ENCODE data around the gene CCR3. TPM values are rescaled to one million over a fixed set of nuclear protein-coding genes. Genes with fewer than 3 reads are reported as not detected.
A peak's percentile ranks its signal among the peaks of the same experiment; 100 is the strongest.

The CCR3 gene
- polyA plus RNA-seq, 1 donor from 2014 or later = 0.15 TPM

DNA sequence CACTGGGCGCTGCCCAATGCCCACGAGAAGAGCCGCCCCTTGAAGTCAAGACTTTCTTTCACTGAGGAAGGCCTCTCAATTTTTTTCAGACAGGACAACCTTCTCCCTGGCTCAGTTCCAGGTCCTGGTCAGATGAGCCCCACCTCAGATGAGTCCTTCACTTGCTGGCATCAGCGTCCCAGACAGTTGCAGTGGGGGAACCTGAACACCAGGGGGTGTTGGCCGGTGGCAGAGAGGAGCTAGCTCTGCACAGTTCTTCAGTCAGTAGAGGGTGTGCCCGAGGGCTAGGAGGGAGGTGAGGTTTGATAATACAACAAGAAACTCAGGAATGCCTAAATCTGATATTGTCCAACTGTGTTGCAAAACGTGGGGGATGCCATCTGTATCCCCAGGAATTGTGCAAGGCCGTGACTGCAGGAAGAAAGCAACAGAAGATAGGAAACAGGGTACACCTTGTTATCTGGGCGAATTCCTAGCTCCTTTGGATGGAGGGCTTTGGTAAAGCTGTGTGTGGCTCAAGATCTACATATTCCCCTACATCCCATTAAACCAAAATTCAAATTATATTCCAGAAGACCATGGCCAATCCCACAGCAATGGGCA is 34.3 kb downstream of the CCR3 start:
- no peaks in the 10 kb centered on the region for H3K27me3 Mint-ChIP-seq
- peak overlapping the region in 2 of 3 donors; percentile 4 to 8 for H3K27ac Mint-ChIP-seq
- H3K9me3 Mint-ChIP-seq = peaks cover 2 to 12% (median 9%) of the 10 kb centered on the region in 3 donors
- no peaks in the 10 kb centered on the region for H3K36me3 Mint-ChIP-seq
- H3K4me3 Mint-ChIP-seq = peak overlapping the region in 1 of 4 donors; percentile 32
- H3K4me1 Mint-ChIP-seq = peaks cover 4 to 10% (median 8%) of the 10 kb centered on the region in 3 donors

DNA sequence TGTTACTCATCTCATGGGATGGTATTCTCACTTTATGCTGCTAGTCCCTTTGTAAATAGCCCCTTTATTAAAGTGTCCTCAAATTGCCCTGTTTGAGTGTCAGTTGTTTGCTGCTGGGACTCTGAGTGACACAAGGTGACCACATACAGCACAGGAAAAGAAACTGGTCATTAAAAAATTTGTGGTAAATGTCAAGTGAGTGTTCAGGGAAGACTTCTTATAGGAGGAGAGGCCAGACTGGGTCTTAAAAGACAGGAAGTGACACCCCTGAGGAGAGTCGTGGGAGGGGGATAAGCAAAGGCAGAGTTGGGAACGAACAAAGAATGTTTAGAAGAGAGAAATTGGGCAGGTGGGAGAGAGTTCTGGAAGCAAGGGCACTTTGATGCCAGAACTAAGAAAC is 35.2 kb downstream of the CCR3 start:
- Mint-ChIP-seq H3K27me3 (no peaks in the 10 kb centered on the region), H3K27ac (peak overlapping the region in 1 of 3 donors; percentile 70), H3K36me3 (no peaks in the 10 kb centered on the region), H3K4me3 (no peak overlapping the region), H3K4me1 (peaks cover 4 to 17% (median 9%) of the 10 kb centered on the region in 3 donors), H3K9me3 (peaks cover 2 to 12% (median 9%) of the 10 kb centered on the region in 3 donors)

DNA sequence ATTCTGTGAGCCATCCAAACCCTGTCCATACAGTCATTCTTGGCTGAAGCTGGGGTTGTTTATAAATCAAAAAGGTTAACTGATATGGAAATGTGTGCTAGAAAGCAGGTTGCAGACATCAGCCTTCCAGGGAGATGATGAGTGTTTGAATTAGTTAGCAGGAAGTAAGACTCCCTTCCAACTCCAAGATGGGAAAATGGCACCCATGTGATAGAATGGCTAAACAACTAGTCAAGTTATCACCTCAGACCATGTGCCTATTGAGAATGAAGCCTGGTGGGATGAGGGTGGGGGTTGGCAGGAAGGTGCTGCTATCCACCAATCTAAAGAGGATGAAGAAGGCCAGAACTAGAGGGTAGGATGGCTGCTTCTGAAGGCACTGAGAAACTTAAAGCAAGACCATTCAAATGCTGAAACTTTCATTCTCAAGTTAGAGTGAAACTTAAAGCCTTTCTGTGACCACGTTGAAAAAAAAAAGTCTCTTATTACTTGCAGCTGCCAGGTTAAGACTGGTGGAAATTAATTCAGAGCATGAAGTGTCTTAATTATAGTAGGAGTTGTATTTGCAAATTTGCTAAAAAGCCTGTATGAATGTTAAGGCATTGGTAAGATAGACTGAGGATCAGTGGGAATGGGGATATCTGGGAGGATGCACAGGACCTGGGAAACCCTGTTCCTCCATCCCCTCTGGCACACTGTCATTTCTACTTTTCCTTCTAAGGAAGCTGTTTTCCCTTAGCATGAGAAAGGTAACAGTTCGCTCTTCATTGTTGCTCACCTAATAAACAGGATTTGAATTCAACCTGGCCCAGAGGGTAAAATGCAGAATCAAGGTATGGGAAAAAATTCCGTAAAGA is 36.8 kb downstream of the CCR3 start:
- Mint-ChIP-seq H3K27ac (peak overlapping the region in 1 of 3 donors; percentile 3), H3K27me3 (no peaks in the 10 kb centered on the region), H3K36me3 (no peaks in the 10 kb centered on the region), H3K9me3 (peaks cover 2 to 12% (median 9%) of the 10 kb centered on the region in 3 donors), H3K4me1 (peaks cover 15 to 32% (median 21%) of the 10 kb centered on the region in 3 donors), H3K4me3 (no peak overlapping the region)

DNA sequence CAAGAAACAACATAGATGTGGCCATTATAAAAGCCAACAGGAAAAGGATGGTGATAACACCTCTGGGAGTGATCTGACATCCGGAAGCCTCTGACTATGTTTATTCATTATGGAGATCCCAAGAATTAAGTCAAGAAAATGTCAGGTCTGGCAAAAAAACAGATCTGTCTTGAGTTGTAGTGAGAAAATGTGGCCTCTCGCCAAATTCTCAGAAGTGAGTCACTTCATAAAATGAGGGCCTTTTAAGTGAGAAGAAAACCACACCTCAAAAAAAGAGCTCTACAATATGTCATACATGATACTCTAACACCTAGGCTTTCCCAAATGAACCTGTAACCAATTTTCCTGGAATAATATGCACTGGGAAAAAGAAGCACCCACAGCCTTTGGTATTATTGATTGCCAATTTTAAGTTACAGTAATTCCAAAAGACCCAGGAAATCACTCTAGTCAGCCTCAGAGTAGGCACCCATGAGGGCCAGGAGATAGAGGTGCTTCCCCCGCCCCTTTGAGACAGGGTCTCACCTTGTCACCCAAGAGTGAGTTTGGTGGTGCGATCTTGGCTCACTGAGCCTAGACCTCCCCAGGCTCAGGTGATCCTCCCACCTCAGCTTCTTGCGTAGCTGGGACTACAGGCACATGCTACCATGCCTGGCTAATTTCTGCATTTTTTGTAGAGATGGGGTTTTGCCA is 38.0 kb downstream of the CCR3 start:
- peaks cover 15 to 32% (median 21%) of the 10 kb centered on the region in 3 donors for H3K4me1 Mint-ChIP-seq
- peak overlapping the region in 1 of 4 donors; percentile 29 for H3K4me3 Mint-ChIP-seq
- H3K9me3 Mint-ChIP-seq = peaks cover 2 to 12% (median 9%) of the 10 kb centered on the region in 3 donors
- peaks cover 1% of the 10 kb centered on the region for H3K27me3 Mint-ChIP-seq
- H3K27ac Mint-ChIP-seq = peak overlapping the region in 1 of 3 donors; percentile 21
- H3K36me3 Mint-ChIP-seq = no peaks in the 10 kb centered on the region

DNA sequence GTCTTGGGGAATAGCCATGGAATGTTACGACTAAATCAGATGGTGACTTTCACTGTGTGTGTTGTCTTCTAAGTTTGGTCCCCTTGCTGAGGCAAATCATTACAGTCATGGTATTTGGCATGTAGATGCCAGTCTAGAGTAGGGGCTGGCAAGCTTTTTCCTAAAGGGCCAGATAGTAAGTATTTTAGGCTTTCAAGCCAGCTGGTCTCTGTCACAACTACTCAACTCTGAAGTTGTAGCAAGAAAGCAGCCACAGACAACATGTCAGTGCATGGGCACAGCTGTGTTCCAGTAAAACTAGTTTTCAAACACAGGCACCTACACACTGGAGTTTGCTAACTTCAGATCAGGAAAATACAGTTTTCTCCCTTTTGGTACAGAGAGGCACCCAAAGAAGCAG is 39.3 kb downstream of the CCR3 start:
- peaks cover 2 to 12% (median 9%) of the 10 kb centered on the region in 3 donors for H3K9me3 Mint-ChIP-seq
- no peak overlapping the region for H3K27ac Mint-ChIP-seq
- H3K4me3 Mint-ChIP-seq = no peak overlapping the region
- peaks cover 1% of the 10 kb centered on the region for H3K27me3 Mint-ChIP-seq
- peaks cover 13 to 30% (median 18%) of the 10 kb centered on the region in 3 donors for H3K4me1 Mint-ChIP-seq
- no peaks in the 10 kb centered on the region for H3K36me3 Mint-ChIP-seq

DNA sequence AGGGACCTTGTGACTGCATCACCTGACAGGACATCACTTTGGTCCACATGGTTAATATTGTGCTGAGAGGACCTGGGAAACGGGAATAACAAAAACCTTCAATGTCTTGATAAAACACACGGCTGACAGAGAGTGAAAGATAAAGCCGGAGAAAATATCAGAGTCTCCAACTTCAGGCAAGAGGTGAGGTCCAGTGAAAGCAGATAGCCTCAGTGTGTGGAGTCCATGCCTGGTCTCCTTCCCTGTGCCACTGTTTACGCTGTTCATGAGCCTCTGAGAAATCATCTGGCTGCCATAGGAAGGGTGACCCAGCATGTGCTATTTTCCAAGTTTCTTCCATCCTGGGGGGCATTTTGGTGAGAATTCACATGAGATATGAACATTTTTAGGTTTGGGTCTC is 39.8 kb downstream of the CCR3 start:
- Mint-ChIP-seq H3K27me3 (peaks cover 1% of the 10 kb centered on the region), H3K9me3 (peaks cover 2 to 12% (median 9%) of the 10 kb centered on the region in 3 donors), H3K36me3 (no peaks in the 10 kb centered on the region), H3K27ac (peak overlapping the region in 1 of 3 donors; percentile 10), H3K4me3 (no peak overlapping the region), H3K4me1 (peaks cover 11 to 27% (median 15%) of the 10 kb centered on the region in 3 donors)

DNA sequence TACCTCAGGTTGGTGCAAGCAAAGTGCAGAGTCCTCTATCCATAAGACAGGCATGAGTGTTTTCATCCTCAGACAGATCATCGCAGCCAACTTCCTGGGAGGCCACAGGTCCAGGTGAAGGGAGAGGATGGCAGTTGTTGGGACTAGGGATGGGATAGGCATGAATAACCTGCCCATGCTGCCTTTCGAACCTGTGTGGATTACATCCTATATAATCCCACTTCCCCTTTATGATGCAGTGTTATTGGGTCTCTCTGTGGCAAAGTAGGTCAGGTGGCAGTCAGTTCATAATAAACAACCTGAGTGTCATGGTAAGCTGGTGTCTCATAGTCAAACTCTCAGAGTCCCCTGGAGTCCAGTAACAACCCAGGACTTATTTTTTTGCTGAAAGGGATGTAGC is 40.4 kb downstream of the CCR3 start:
- H3K27ac Mint-ChIP-seq = peak overlapping the region in 1 of 3 donors; percentile 10
- H3K4me3 Mint-ChIP-seq = no peak overlapping the region

DNA sequence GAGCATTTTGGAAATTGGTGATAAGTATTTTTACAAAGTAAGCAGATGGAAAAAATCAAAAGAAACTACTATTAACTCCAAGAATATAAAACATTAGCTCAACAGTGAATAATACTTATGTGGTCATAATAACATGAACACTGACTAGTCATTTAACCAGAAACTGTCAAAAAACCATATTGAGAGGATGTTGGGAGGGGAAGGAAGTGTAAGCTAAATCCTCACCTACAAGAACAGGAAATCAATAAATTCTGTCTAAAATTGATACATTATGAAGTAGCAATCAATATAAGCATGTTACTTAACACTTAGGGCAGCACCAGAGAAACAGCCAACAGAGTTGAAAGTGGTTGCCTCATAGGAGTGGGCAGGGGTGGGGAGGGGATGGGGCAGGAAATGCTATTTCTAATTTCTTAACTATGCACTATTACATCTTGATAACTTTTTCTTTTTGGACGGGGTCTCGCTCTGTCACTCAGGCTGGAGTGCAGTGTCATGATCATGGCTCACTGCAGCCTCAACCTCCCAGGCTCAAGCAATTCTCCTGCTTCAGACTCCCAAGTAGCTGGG is 41.7 kb downstream of the CCR3 start:
- H3K4me3 Mint-ChIP-seq = peak overlapping the region in 1 of 4 donors; percentile 27
- H3K27ac Mint-ChIP-seq = no peak overlapping the region
- peaks cover 11 to 27% (median 15%) of the 10 kb centered on the region in 3 donors for H3K4me1 Mint-ChIP-seq
- peaks cover 1% of the 10 kb centered on the region for H3K27me3 Mint-ChIP-seq
- H3K9me3 Mint-ChIP-seq = peaks cover 2 to 5% (median 3%) of the 10 kb centered on the region in 3 donors
- H3K36me3 Mint-ChIP-seq = no peaks in the 10 kb centered on the region

More for the DNA sequence above, 40.4 kb downstream of the CCR3 start:
- Mint-ChIP-seq H3K27me3 (peaks cover 1% of the 10 kb centered on the region), H3K4me1 (peaks cover 11 to 27% (median 15%) of the 10 kb centered on the region in 3 donors), H3K36me3 (no peaks in the 10 kb centered on the region), H3K9me3 (peaks cover 2 to 9% (median 8%) of the 10 kb centered on the region in 3 donors)

DNA sequence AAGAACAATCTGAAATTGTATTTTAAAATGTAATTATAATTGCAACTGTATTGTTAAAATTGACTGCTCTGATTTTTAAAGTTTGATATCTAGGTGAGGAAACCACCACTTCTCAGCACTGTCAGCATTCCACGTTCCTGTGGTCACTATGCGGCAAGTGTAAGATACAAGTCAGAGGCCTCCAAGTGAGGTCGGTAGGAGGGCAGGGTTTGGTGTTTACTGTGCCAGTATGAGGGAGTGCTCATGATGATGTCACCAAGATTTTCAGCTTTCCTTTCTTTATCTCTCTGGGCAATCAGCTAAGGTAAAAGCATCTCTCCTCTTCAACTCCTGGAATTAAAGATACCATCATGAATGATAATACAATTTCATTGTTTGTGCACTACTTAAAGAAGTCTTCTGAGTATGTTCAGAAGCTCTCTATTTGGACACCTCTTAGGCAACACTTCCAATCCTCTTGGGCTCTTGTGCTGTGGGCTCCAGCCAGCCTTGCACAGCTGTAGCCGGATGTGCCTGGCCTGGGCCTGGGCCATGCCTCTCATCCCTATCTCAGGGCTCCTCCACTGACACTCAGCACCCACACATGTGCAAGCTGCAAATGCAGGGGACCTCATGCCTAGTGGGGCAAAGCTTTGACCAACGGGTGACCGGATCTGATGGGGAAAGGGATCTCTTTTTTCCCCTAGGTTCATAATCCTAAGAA is 42.9 kb downstream of the CCR3 start:
- H3K36me3 Mint-ChIP-seq = no peaks in the 10 kb centered on the region
- peaks cover 1% of the 10 kb centered on the region for H3K27me3 Mint-ChIP-seq
- H3K27ac Mint-ChIP-seq = no peak overlapping the region
- no peak overlapping the region for H3K4me3 Mint-ChIP-seq
- peaks cover 11 to 22% (median 16%) of the 10 kb centered on the region in 3 donors for H3K4me1 Mint-ChIP-seq
- no peaks in the 10 kb centered on the region for H3K9me3 Mint-ChIP-seq

DNA sequence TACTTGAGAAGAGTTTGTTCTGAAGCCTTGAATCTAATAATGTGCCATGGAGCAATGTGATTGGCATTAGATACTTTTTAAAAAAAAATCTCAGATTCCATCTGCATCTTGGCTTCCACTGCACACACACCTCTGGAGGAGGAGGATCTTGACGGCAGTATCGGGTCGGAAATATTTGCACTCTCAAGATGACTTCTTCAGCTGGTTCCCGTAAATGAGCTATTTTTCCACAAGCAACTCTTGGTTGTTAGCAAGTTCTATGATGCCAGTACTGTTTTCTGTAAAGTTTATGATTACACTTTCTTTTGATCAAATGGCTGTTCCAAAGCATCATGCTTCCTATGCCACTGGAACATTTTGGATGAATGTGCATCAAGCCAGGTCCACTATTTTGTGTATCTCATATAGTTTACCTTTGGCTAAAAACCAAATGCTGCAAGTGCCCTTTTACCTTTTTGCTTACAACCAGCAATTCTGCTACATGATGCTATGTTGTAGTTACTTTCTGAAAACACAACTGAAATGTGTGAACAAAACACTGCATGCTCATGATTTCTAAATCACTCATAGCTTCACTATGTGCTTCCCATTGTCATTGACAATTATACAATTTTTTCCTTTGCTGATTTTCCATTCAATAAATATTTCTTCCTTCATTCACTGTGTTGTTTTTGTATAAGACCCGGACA is 43.8 kb downstream of the CCR3 start:
- H3K9me3 Mint-ChIP-seq = no peaks in the 10 kb centered on the region
- H3K27me3 Mint-ChIP-seq = peaks cover 1% of the 10 kb centered on the region
- H3K27ac Mint-ChIP-seq = no peak overlapping the region
- no peak overlapping the region for H3K4me3 Mint-ChIP-seq
- H3K4me1 Mint-ChIP-seq = peaks cover 11 to 22% (median 16%) of the 10 kb centered on the region in 3 donors
- H3K36me3 Mint-ChIP-seq = no peaks in the 10 kb centered on the region

DNA sequence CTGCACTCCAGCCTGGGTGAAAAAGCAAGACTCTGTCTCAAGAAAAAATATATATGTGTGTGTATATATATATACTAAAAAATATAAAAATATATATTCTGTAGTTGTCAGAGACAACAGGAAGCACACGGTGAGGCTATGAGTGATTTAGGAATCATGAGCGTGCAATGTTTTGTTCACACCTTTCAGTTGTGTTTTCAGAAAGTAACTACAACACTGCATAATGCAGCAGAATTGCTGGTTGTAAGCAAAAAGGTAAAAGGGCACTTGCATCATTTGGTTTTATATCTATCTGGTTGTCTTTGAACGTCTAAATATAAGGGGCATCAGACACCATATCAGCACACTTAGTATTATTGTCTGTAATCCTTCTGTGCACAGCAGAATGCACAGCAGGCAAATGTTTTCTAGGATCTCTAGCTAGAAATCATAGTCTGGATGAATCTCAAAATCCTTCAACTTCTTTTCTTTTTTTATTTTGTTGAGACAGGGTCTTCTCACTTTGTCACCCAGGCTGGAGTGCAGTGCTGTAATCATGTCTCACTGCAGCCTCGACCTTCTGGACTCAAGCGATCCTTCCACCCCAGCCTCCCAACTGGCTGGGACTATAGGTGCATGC is 44.8 kb downstream of the CCR3 start:
- Mint-ChIP-seq H3K9me3 (no peaks in the 10 kb centered on the region), H3K4me1 (peaks cover 11 to 18% (median 16%) of the 10 kb centered on the region in 3 donors), H3K4me3 (no peak overlapping the region), H3K27ac (peak overlapping the region in 1 of 3 donors; percentile 23), H3K36me3 (no peaks in the 10 kb centered on the region), H3K27me3 (peaks cover 1% of the 10 kb centered on the region)

DNA sequence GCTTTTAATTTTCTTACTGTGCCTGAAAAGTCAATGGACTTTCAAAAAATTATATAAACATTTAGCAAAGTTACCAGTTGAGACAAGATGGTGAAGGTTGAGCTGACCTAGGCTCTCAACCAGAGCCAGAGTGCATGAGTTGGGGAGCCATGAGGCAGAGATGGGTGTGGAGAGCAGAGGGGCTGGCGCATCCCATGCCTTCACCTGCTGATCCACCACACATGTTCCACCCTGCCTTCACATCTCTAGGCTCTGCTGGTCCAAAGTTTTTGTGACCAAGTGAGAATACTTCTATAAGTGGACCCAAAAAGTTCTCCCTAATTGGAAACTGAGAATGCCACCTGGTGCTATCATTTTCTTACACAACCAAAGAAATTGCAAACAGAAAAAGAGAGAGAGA is 47.3 kb downstream of the CCR3 start:
- Mint-ChIP-seq H3K9me3 (no peaks in the 10 kb centered on the region), H3K4me1 (peaks cover 9 to 14% (median 10%) of the 10 kb centered on the region in 3 donors), H3K4me3 (peak overlapping the region in 2 of 4 donors; percentile 56 to 58), H3K27ac (no peak overlapping the region), H3K27me3 (peaks cover 1% of the 10 kb centered on the region), H3K36me3 (no peaks in the 10 kb centered on the region)

DNA sequence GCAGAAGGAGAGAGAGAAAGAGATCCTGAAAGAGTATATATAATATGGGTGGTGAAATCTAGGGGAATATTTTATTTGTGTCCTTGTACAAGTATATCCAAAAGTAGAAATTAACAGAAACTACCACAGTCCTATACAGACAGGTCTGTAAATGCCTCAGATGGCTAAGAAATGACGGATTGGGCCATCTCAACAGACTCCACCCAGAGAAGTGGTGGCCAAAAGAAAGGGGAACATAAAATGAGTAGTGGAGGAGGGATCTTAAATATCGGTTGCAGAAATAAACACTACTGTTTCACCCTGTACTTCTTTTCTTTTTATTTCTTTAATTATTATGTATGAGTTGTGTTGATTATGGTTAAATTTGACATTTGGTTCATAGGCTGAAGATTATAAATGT is 47.7 kb downstream of the CCR3 start:
- H3K4me3 Mint-ChIP-seq = peak overlapping the region in 2 of 4 donors; percentile 56 to 58
- no peaks in the 10 kb centered on the region for H3K9me3 Mint-ChIP-seq
- no peaks in the 10 kb centered on the region for H3K36me3 Mint-ChIP-seq
- H3K27me3 Mint-ChIP-seq = peaks cover under 1% of the 10 kb centered on the region
- H3K27ac Mint-ChIP-seq = no peak overlapping the region
- peaks cover 11 to 16% (median 13%) of the 10 kb centered on the region in 3 donors for H3K4me1 Mint-ChIP-seq

Data from IgD-negative memory B cell (primary cell).